Activated CD8-positive, alpha-beta memory T cell treated with anti-CD3 and anti-CD28 coated beads for 36 hours (primary cell): ENCODE results near the gene SAMD9L. TPM values are rescaled to one million over a fixed set of nuclear protein-coding genes. Genes with fewer than 3 reads are reported as not detected.

Source experiments
- CTCF ChIA-PET: fragments of 350-600 bp; sonication (Branson Sonifier 250); formaldehyde crosslinking; loops from one replicate; lab custom pipeline; 2021; ENCODE audit warnings: antibody characterized with exemption; lab: Charles Lee
- POLR2A ChIA-PET: fragments of 350-600 bp; sonication (Branson Sonifier 250); formaldehyde crosslinking; loops from one replicate; lab custom pipeline; 2021; ENCODE audit warnings: antibody characterized with exemption; lab: Charles Lee
- total RNA-seq, 2 experiments: library from RNA; stranded (reverse); gene quantifications; one replicate each; pipeline ENCODE4 v1.2.3, GENCODE V29; 2021

Gene SAMD9L
- total RNA-seq, 2 experiments from 2014 or later = 4.8 to 5.6 TPM

- ChIA-PET CTCF (no interaction called here), POLR2A (no interaction called here)
These were observed 55.3 kb downstream of the SAMD9L start for GRCh38 chr7:93092757-93093370.

Other genes with a start within 250 kb of the SAMD9L start
- 1 to 10 TPM; 7.8 to 7.9 TPM for gene SAMD9, start 30.4 kb downstream of the SAMD9L start, total RNA-seq
- not detected for gene HEPACAM2, start 78.1 kb upstream of the SAMD9L start, total RNA-seq
- 10 to 100 TPM; 24.7 to 26.0 TPM for gene VPS50, start 84.0 kb upstream of the SAMD9L start, total RNA-seq